ENCODE measurements around the gene PACRG.

The PACRG gene

GRCh38 chr6:163175301-163175700 lies 447.5 kb downstream of the PACRG start:
- H3K4me3 ChIP-seq (ENCODE audit: low read depth, low read length): no peak overlapping the region
- no peak for DNase-seq (ENCODE audit: low read depth)
- no peak for TF ChIP-seq CTCF (IDR thresholded peaks at IDR 0.05; ENCODE audit: insufficient read depth, low read depth, low read length, missing control alignments)

- no peak for DNase-seq (ENCODE audit: low read depth)
- TF ChIP-seq CTCF (IDR thresholded peaks at IDR 0.05; ENCODE audit: insufficient read depth, low read depth, low read length, missing control alignments): no peak
- H3K4me3 ChIP-seq (ENCODE audit: low read depth, low read length): no peak overlapping the region
These were observed 448.3 kb downstream of the PACRG start for GRCh38 chr6:163176097-163176496.

- H3K4me3 ChIP-seq (ENCODE audit: low read depth, low read length): no peak overlapping the region
- TF ChIP-seq CTCF (IDR thresholded peaks at IDR 0.05; ENCODE audit: insufficient read depth, low read depth, low read length, missing control alignments): no peak
- no peak for DNase-seq (ENCODE audit: low read depth)
These were observed 449.2 kb downstream of the PACRG start for GRCh38 chr6:163177007-163177406.

GRCh38 chr6:163177892-163178420 lies 450.2 kb downstream of the PACRG start:
- no peak overlapping the region for H3K4me3 ChIP-seq (ENCODE audit: low read depth, low read length)
- no peak for TF ChIP-seq CTCF (IDR thresholded peaks at IDR 0.05; ENCODE audit: insufficient read depth, low read depth, low read length, missing control alignments)
- no peak for DNase-seq (ENCODE audit: low read depth)

GRCh38 chr6:163179061-163179460 lies 451.3 kb downstream of the PACRG start:
- no peak for DNase-seq (ENCODE audit: low read depth)
- TF ChIP-seq CTCF (IDR thresholded peaks at IDR 0.05; ENCODE audit: insufficient read depth, low read depth, low read length, missing control alignments): no peak
- no peak overlapping the region for H3K4me3 ChIP-seq (ENCODE audit: low read depth, low read length)

- TF ChIP-seq CTCF (IDR thresholded peaks at IDR 0.05; ENCODE audit: insufficient read depth, low read depth, low read length, missing control alignments): no peak
- no peak for DNase-seq (ENCODE audit: low read depth)
- H3K4me3 ChIP-seq (ENCODE audit: low read depth, low read length): no peak overlapping the region
These were observed 451.9 kb downstream of the PACRG start for GRCh38 chr6:163179721-163180120.

- no peak overlapping the region for H3K4me3 ChIP-seq (ENCODE audit: low read depth, low read length)
- DNase-seq (ENCODE audit: low read depth): peak; percentile 9
- TF ChIP-seq CTCF (IDR thresholded peaks at IDR 0.05; ENCODE audit: insufficient read depth, low read depth, low read length, missing control alignments): peak; percentile 41
These were observed 453.2 kb downstream of the PACRG start for GRCh38 chr6:163180874-163181541.
